HL-60/S4 treated with phorbol 12-myristate 13-acetate at 8.2 ng/mL for 4 days and 3 days (cell line): Measurements from ENCODE around the gene CUZD1.

Experiments used
- in situ Hi-C: fragments of 300-500 bp; cut with MboI; formaldehyde crosslinking; loops from 2 replicates; pipeline ENCODE4 v1.15.0; 2022; ENCODE audit warnings: low sequenced_read_pairs

Gene CUZD1

GRCh38 chr10:122855745-122856144, 10.1 kb upstream of the CUZD1 start:
- in situ Hi-C loops: no loop called here

GRCh38 chr10:122854648-122855047, 9.0 kb upstream of the CUZD1 start:
- in situ Hi-C loops: no loop called here

- in situ Hi-C loops: no loop called here
Measured at GRCh38 chr10:122853665-122854313, 8.1 kb upstream of the CUZD1 start.

GRCh38 chr10:122852261-122852660, 6.6 kb upstream of the CUZD1 start:
- in situ Hi-C loops: no loop called here

- in situ Hi-C loops: no loop called here
Measured at GRCh38 chr10:122850705-122851640, 5.3 kb upstream of the CUZD1 start.

- in situ Hi-C loops: no loop called here
Measured at GRCh38 chr10:122849900-122850605, 4.4 kb upstream of the CUZD1 start.

GRCh38 chr10:122849090-122849489, 3.4 kb upstream of the CUZD1 start:
- in situ Hi-C loops: no loop called here

- in situ Hi-C loops: no loop called here
Measured at GRCh38 chr10:122847782-122848604, 2.3 kb upstream of the CUZD1 start.

- in situ Hi-C loops: no loop called here
Measured at GRCh38 chr10:122844146-122844545, 1.5 kb downstream of the CUZD1 start.

- in situ Hi-C loops: no loop called here
Measured at GRCh38 chr10:122841569-122841968, 4.1 kb downstream of the CUZD1 start.

- in situ Hi-C loops: no loop called here
Measured at GRCh38 chr10:122839505-122839904, 6.2 kb downstream of the CUZD1 start.

GRCh38 chr10:122838880-122839279, 6.8 kb downstream of the CUZD1 start:
- in situ Hi-C loops: no loop called here

- in situ Hi-C loops: no loop called here
Measured at GRCh38 chr10:122835908-122836307, 9.7 kb downstream of the CUZD1 start.

GRCh38 chr10:122830965-122831353, 14.7 kb downstream of the CUZD1 start:
- in situ Hi-C loops: no loop called here

- in situ Hi-C loops: no loop called here
Measured at GRCh38 chr10:122830273-122830964, 15.2 kb downstream of the CUZD1 start.

GRCh38 chr10:122829454-122829853, 16.2 kb downstream of the CUZD1 start:
- in situ Hi-C loops: no loop called here

GRCh38 chr10:122828716-122829255, 16.9 kb downstream of the CUZD1 start:
- in situ Hi-C loops: no loop called here

GRCh38 chr10:122827302-122827701, 18.4 kb downstream of the CUZD1 start:
- in situ Hi-C loops: no loop called here

- in situ Hi-C loops: no loop called here
Measured at GRCh38 chr10:122822973-122823690, 22.5 kb downstream of the CUZD1 start.
